Activated CD8-positive, alpha-beta memory T cell treated with anti-CD3 and anti-CD28 coated beads, Interleukin-2, amount 50 U/mL, for 1 hour (primary cell): ENCODE results near the gene GGTLC3.
"Not testable (repeated sequence)": the region's sequence is repeated elsewhere in the genome, so short reads cannot be mapped to it uniquely, and the experiment has no call there.

Experiments
- DNase-seq: peaks from one replicate; pipeline ENCODE4 v3.0.0-alpha.2; 2020; ENCODE audit errors: extremely low read depth

Gene GGTLC3

DNA sequence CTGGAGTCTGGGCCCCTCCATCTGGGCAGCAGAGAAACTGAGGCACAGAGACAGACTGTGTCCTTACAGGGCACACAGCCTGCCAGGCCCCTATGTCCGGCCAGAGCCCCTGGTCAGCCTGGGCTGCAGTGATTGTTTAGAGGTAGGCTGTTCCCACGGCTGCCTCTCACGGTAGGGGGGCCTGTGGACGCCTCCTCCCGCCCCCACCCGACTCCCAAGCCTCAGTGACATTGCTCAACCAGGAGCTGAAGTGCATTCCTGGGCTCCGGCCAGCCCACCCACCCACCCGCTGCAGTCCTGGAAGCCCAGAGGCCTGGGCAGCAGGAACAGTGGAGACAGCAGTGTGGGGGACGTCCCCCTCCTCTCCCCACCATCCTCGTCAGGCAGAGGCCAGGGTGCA is 4.5 kb downstream of the GGTLC3 start:
- DNase-seq, result not testable (repeated sequence)

DNA sequence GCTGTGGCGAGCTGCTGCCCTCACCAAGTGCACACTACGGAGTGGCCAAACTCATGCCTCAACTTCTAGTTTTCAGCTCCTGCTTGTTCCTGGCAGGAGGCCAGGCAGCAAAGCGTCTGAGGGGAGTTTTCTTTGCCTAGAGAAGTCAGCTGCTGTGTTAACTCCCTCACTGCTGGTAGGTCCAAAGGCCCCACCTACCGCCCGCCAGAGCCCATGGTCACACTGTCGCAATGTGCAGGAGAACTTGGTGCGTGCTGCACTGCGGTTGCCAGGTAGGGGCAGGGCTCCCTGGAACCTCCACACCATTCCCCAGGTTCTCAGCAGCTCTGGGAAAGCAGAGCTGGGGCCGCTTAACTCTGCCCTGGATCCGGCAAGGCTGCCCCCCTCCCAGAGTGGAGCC is 5.6 kb downstream of the GGTLC3 start:
- not testable (repeated sequence) for DNase-seq

DNA sequence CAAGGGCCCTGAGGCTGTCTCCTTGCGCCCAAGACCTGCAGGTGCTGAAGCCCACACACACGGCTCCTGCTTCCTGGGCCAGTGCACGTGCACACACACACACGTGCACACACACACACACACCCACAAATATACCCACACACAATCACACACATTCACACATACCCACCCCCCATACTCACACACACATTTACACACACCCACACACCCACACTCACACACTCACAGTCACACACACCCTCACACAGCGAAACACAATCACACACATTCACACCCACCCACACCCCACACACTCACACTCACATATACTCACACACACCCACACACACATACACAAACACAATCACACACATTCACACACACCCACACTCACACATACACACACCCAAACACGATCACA is 6.6 kb downstream of the GGTLC3 start:
- not testable (repeated sequence) for DNase-seq

DNA sequence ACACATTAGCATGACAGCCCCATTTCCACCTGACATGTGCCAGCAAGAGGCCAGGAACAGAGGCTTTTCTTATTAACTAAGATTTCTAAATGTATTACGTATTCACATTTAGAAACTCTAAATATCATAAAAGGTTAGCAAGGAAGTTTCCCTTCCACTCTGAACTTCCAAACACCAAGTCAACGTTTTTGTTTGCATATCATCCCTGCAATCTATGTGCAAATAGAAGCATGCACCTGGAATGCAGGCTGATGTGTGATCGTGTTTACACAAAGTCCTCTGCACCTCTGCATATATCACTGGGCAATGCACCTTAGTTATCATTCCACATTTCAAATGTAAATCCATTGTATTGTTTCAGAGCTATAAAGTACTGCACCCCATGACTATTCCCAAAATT is 21.7 kb downstream of the GGTLC3 start:
- not testable (repeated sequence) for DNase-seq
